ENCODE measurements around the gene TUBA4A. TPM values are rescaled to one million over a fixed set of nuclear protein-coding genes. Genes with fewer than 3 reads are reported as not detected.
"Not testable (repeated sequence)": the region's sequence is repeated elsewhere in the genome, so short reads cannot be mapped to it uniquely, and the experiment has no call there.

The TUBA4A gene
- total RNA-seq, 4 donors from 2014 or later, result 49.5 to 137 (median 129) TPM

DNA sequence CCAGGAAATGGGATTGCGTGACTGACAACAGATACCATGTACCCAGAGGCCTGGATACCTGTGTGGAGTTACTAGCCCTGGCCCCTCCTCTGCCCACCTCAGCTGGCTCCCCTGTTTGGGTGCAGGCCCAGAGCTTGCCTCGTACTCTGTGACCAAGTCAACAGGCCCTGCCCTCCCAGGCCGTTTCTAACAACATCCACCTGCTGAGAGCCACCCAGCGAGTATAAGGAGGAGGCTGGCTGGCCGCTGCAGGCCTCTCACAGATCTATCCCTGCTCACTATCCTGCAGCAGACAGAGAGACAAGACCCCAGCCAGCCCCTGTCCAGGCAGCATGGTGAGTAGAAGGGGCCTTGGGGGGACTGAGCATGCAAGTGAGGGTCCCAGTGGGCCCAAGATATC lies 12.5 kb upstream of the TUBA4A start:
- H3K27ac ChIP-seq, result no peak overlapping the region
- TF ChIP-seq CTCF (IDR thresholded peaks at IDR 0.05), result no peak
- TF ChIP-seq POLR2A (IDR thresholded peaks at IDR 0.05), result no peak
- peaks cover 0 to 15% (median 0%) of the 10 kb centered on the region in 4 donors for H3K4me1 ChIP-seq
- no peaks in the 10 kb centered on the region for H3K27me3 ChIP-seq
- H3K9me3 ChIP-seq, result no peaks in the 10 kb centered on the region
- H3K4me3 ChIP-seq, result no peak overlapping the region
- H3K36me3 ChIP-seq, result no peaks in the 10 kb centered on the region
- no peak for DNase-seq

DNA sequence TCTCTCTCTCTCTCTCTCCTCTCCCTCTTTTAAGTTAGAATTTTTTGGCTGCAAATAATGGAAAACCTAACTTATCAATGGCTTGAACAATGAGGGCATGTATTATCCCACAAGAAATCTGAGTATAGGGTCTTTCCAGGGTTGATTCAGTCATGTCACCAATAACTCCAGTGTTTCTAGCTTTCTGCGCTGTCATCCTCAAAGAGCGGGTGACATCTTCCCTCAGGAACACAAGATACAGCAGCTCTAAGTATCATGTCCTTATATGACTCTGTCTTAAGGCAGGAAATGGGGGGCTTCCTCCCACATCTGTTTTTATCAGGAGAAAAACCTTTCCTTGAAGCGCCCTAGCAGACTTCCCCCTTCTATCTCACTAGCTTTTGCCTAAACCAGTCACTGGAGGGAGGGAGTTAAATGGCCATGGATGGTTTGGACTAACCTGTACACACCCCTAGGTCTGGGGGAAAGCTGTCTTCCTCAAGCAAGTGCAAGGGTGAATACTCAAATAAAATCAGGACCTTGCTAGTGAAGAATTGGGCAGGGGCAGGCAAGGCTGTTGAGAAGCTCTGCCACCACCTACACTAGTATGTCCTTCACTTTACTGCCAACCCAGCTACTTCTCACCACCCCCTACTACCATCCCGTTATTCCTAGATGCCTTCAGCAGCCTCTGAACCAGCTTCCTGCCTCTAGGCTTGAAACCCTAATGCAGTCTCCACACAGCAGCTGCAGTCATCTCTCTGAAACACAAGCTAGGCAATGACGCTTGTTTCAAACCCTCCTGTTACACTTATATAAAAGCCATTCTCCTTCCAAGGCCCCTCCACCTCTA lies 7.5 kb upstream of the TUBA4A start:
- Histone ChIP-seq H3K36me3 (no peaks in the 10 kb centered on the region), H3K27ac (no peak overlapping the region), H3K9me3 (no peaks in the 10 kb centered on the region), H3K4me3 (no peak overlapping the region), H3K27me3 (no peaks in the 10 kb centered on the region), H3K4me1 (no peaks in the 10 kb centered on the region)
- DNase-seq, result no peak
- TF ChIP-seq POLR2A (IDR thresholded peaks at IDR 0.05) (no peak), CTCF (IDR thresholded peaks at IDR 0.05) (no peak)

DNA sequence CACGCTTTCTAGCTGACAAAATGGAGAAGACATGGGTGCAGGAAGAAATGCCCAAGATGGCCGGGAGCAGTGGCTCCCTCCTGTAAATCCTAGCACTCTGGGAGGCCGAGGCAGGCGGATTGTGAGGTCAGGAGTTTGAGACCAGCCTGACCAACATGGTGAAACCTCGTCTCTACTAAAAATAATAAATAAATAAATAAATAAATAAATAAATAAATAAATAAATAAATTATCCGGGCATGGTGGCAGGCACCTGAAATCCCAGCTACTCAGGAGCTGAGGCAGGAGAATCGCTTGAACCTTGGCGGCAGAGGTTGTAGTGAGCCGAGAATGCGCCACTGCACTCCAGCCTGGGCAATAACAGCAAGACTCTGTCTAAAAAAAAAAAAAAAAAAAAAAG lies 5.2 kb upstream of the TUBA4A start:
- not testable (repeated sequence) for H3K9me3 ChIP-seq, H3K27me3 ChIP-seq, H3K4me1 ChIP-seq

GRCh38 chr2:219254590-219255201 lies 978 bp upstream of the TUBA4A start:
- Histone ChIP-seq H3K27me3 (no peaks in the 10 kb centered on the region), H3K9me3 (no peaks in the 10 kb centered on the region), H3K4me1 (peaks cover 1 to 44% (median 18%) of the 10 kb centered on the region in 4 donors), H3K36me3 (peaks cover 0 to 13% (median 0%) of the 10 kb centered on the region in 3 donors), H3K4me3 (peak overlapping the region; percentile 56 to 93 (median 87)), H3K27ac (peak overlapping the region; percentile 81 to 98 (median 91))
- TF ChIP-seq POLR2A (IDR thresholded peaks at IDR 0.05) (no peak), CTCF (IDR thresholded peaks at IDR 0.05) (no peak)
- DNase-seq, result peak in 1 of 3 donors; percentile 60

More for the DNA sequence above, 5.2 kb upstream of the TUBA4A start:
- H3K4me3 ChIP-seq, H3K36me3 ChIP-seq, DNase-seq, H3K27ac ChIP-seq: not testable (repeated sequence)

DNA sequence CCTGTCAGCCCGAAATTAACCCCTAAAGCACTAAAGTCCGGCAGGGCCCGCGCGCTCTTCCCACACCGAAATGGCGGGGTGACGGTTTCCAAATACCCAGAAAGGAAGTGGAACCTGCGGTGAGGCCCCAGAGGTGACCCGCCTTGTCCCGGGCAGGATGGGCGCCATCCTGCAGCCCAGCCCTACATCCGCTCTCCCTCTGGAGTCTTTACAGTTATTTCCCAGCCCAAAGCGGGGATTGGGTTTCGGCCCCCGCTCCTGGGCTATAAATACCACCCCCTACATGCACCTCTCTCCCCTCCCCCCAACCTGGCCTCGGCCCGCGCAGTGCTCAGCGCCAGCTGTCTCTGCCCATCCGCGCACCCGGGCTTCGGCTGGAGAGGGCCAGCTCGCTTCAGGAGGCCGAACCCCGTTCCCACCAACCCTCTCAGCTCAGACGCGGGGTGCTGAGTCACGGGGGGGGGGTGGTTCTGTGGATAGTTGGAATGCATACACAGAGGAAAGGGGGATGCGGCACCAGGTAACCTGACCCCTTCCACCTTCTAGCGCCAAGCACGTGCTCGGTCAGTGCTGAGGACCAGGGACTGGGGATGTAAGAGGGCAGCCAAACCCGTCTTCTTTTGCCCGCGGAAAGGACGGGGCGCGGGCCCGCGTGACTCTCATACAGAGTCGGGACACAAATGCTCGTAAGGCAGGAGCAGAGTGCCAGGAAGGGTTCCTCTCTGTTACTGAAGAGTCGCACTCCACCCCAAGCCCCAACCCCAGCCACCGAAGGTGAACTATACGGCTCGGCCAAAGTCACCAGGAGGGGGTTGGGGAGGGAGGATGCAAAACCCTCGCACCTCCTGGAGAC lies 592 bp downstream of the TUBA4A start, which contains the start of gene TUBA4B:
Gene TUBA4B (plus strand): TSS at position 344 of the 853 bp plus-strand sequence. CDS start 165 bp downstream, at position 509.
- H3K9me3 ChIP-seq, result no peaks in the 10 kb centered on the region
- H3K27me3 ChIP-seq, result no peaks in the 10 kb centered on the region
- TF ChIP-seq POLR2A (IDR thresholded peaks at IDR 0.05), result no peak
- no peak for TF ChIP-seq CTCF (IDR thresholded peaks at IDR 0.05)
- H3K4me3 ChIP-seq, result peak within 1 kb of the TSS; percentile 56 to 93 (median 87)
- peak; percentile 64 to 81 (median 72) for DNase-seq
- H3K27ac ChIP-seq, result peak within 1 kb of the TSS; percentile 81 to 98 (median 91)
- H3K4me1 ChIP-seq, result peaks cover 7 to 60% (median 32%) of the 10 kb centered on the region in 4 donors
- H3K36me3 ChIP-seq, result peaks cover 0 to 13% (median 0%) of the 10 kb centered on the region in 3 donors
